Measurements from ENCODE around the gene MLXIP. TPM values are rescaled to one million over a fixed set of nuclear protein-coding genes. Genes with fewer than 3 reads are reported as not detected.

MLXIP gene
- total RNA-seq, 1 experiment from 2014 or later, result 7.7 TPM

DNA sequence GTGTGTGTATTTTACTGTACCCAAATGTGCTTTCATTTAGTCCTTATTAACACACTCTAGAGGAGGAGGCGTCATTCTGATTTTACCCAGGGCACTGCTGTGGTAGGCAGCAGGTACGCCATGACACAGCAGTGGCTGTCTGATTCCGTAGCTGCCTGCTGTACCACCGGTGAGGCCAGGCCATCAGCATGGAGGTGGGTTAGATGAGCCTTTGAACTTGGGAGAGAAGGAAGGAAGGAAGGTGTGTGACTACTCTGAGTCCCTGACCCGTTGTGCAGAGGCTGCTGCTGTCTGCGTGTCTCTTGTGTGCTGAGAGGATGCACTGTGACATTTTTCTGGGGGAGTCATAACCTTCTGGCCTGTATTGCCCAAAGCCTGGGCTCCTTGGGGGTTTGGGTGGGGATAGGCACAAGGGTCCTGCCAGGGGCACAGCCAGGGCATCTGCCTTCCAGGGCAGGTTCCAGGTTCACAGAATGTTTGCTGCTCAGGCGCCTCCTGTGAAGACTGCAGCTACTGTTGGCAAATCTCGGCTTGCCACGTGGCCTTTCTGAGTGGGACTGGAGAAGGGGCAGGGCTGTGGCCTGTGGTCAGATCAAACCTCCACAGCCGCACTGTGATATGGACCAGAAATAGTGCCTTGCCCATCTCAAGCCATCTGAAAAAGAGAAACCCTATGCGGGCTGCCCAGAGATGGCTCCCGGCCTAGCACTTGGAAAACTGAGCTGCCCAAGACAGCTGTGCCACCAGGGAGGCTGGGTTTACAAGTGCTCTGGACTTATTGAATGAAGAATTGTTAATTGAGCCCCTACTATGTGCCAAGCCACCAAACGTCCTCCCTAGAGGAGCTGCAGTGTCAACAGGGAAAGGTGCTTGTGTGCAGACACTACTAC lies 47.1 kb downstream of the MLXIP start:
- DNase-seq (ENCODE audit: low read depth), result no peak

DNA sequence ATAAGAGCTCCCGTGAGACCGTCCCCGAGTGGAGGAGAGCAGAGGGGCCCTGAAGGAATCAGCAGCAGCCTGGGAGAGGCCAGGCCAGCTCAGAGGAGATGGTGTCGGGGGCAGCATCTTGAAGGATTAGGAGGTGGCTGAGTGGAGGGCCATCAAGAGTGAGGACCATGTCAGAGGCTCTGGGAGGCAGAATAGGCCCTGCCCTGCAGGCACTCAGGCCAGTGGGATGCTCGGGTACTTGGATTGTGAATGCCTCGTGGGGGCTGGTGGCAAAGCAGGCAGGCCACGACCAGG lies 47.7 kb downstream of the MLXIP start:
- no peak for DNase-seq (ENCODE audit: low read depth)

DNA sequence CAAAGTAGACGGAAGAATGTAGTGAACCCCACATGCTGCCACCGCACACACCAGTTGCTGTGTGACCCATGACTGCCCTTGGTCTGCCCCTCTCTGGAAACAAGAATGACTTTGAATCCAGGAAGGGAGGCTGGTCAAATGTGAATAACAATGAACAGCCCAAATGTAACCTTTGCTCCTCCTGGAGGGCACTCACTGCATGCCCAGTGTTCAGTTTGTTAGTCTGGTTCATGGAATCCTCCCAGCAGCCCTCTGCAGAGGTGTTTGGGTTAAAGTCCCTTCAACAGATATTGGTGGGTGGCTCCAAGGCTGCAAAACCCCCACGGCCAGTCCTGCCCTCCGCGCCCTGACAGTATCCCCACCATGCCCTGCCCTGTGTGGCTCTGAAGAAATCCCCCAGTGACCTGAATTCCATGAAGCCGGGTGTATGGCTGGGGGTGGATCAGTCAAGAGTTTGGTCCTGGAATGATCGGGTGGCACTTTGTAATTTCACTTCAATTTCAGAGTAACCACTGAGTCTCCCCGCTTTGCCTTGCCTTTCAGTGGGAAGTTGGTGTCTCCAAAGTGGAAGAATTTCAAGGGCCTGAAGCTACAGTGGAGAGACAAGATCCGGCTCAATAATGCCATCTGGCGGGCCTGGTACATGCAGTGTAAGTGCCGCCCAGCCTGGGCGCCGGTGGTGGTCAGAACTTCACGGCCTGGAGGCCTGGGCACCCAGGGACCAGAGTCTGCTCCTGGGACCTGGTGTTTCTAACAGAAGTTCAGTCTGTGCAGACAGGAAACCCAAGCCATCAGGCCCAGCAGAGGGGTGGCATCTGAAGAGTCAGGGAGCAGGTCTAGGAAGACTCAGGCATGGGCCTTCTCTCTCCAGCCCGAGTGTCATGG lies 48.4 kb downstream of the MLXIP start:
- no peak for DNase-seq (ENCODE audit: low read depth)

DNA sequence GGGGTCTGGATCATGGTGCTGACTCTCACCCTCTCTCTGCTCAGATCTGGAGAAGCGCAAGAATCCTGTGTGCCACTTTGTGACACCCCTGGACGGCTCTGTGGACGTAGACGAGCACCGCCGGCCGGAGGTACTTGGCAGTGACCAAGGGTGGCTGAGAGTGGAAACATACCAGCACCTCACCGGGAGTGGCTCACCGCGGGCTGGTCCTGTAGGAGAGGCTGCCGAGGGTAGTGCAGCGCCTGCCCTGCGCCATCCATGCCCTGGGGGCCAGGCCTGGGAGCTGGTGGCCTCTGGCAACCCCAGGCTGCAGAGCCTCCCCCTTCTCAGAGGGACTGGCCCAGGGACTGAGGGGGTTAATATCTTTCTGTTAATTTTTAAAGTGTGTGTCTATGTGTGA lies 49.3 kb downstream of the MLXIP start:
- no peak for DNase-seq (ENCODE audit: low read depth)

DNA sequence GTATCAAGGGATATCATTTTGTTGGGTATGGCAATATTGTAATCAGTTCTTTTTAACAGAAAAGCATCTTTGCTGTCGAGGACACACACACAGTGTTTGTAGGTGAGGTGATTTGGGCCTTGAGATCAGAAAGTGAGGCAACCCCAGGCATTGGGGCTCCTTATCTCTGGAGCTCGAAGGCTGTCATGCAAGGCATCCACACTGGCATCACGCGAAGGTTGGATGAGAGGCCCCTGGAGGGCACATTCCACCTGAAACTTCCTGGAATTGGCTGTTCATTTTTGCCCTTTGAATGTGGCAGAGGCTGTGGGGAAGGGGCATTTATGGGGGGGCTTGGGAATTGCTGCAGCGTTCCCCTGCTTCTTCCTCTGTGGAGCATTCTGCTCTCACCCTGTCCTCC lies 49.9 kb downstream of the MLXIP start:
- no peak for DNase-seq (ENCODE audit: low read depth)

DNA sequence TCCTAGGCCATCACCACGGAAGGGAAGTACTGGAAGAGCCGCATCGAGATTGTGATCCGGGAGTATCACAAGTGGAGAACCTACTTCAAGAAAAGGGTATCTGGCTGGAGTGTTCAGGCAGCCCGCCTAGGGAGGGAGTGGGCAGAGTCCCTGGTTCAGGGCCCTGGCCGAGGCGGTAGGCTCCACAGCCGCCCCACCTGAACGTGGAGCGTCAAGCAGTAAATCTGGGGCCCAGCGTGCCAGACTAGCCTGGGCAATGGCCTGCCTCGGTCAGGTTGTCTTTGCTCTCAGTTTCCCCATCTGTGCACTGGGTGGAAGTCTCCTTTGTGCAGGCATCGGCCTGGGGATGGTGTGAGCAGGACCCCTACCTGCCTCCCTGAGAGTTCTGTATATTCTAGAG lies 50.6 kb downstream of the MLXIP start:
- DNase-seq (ENCODE audit: low read depth), result no peak

DNA sequence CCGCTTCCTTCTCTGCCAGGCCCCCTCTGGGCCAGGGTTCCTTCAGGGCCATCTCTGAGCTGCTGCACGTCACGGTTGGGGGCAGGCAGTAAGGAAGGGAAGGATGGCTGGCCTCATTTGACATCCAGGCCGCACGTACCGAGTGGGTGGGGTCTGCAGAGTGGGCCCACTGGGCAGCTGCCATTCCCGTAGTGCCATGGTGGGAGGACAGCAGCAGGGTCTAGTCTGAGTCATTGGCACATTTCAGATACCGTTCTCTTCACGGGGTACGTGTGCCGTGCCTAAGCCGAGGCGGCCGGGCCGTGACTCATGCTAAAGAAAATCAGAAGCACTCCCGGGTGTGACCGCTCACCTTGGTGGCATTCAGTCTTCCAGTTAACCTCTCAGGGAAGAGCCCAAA lies 51.6 kb downstream of the MLXIP start:
- peak; percentile 82 for DNase-seq (ENCODE audit: low read depth)

DNA sequence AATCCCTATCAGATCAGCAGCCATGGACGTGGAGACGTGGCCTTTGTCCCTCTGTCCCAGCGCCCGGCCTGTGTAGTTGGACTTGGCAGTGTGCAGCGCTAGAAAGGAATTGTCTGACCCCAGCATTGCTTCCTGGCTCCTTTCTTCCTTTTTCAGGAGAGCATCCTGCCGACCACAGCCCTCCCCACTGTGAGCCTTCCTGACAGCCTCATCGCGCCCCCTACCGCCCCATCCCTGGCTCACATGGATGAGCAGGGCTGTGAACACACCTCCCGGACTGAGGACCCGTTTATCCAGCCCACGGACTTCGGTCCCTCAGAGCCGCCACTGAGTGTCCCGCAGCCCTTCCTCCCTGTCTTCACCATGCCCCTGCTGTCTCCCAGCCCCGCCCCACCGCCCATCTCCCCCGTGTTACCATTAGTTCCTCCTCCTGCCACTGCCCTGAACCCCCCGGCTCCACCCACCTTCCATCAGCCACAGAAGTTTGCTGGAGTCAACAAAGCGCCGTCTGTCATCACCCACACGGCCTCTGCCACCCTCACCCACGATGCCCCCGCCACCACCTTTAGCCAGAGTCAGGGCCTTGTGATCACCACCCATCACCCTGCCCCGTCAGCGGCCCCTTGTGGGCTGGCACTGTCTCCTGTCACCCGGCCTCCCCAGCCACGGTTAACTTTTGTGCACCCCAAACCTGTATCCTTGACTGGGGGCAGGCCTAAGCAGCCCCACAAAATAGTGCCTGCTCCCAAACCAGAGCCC lies 54.8 kb downstream of the MLXIP start:
- DNase-seq (ENCODE audit: low read depth), result no peak

DNA sequence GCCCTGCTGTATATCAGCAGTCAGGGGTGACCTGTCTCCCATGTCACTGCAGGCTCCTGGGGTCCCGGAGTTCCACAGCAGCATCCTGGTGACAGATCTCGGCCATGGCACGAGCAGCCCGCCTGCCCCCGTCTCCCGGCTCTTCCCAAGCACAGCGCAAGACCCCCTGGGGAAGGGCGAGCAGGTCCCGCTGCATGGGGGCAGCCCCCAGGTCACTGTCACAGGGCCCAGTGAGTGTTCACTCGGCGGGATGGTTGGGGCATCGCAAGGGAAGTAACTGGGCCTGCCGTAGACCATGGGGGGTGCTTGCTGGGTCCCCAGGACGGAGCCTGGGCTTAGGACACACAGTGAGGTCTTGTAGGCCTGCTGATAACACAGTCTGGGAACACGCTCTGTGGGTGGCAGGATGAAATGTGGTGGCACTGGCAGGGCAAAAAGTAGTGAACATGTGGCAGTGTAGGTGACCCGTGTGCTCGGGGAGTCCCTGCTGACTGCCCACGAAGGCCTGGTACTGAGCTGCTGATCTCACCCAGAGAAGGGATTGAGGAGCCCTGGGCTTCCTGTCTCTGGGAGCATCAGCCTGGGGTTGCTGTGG lies 57.0 kb downstream of the MLXIP start:
- DNase-seq (ENCODE audit: low read depth), result no peak

DNA sequence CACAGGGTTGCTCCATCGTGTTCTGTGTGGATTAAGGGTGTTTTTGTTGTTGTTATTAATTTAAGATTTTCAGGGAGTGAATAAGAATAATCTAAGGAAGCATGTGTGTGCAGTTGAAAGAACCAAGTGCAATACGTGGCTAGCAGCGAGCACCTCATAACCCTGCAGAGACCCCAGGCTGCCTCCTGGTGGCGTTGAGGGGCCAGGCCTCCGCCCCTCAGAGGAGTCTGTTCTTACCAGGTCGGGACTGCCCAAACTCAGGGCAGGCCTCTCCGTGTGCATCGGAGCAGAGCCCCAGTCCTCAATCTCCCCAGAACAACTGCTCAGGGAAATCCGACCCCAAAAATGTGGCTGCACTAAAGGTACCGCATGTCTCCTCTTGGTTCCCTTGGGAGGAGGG lies 58.7 kb downstream of the MLXIP start:
- DNase-seq (ENCODE audit: low read depth), result no peak

DNA sequence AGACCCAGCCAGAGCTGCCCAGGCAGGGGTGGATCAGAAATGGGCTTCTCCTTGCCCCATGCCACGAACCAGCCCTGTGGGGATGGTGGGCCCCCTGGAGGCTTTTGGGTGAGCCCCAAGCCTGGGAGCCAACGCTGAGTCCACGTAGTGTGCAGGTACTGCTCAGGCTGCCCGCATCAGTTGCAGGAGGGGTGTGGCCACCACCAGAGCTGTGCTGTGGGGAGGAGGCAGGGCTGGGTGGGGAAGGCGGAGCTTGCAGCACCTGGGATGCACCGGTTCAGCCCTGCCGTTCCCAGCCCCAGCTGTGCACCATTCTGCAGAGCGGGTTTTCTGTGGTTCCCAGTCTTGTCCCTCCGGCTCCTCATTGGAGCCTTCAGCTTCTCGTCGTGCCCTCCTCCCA lies 59.1 kb downstream of the MLXIP start:
- DNase-seq (ENCODE audit: low read depth), result no peak

DNA sequence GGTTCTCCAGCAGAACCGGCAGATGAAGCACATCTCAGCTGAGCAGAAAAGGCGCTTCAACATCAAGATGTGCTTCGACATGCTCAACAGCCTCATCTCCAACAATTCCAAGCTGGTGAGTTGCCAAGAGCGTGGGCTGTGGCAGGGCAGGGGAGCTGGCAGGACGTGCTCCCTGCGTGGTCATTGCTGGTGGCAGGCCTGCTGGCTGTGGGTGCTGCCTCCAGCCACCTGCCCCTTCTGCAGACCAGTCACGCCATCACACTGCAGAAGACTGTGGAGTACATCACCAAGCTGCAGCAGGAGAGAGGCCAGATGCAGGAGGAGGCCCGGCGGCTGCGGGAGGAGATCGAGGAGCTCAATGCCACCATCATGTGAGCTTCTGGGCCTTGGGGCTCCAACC lies 59.6 kb downstream of the MLXIP start:
- no peak for DNase-seq (ENCODE audit: low read depth)

DNA sequence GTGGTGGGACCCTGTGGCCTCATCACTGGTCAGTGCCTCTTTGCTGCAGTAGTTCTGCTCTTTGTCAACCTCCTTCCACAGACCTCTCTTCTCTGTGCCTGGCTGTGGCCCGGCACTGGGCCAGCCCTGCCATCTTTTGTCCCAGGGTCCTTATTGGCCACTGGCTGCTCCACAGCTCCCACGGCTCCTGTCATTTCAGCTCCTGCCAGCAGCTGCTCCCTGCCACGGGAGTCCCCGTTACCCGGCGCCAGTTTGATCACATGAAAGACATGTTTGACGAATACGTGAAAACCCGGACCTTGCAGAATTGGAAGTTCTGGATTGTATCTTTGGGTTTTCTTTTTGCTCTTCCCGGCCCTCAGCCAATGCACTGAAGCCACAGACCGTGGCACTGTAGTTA lies 60.1 kb downstream of the MLXIP start:
- DNase-seq (ENCODE audit: low read depth), result no peak

DNA sequence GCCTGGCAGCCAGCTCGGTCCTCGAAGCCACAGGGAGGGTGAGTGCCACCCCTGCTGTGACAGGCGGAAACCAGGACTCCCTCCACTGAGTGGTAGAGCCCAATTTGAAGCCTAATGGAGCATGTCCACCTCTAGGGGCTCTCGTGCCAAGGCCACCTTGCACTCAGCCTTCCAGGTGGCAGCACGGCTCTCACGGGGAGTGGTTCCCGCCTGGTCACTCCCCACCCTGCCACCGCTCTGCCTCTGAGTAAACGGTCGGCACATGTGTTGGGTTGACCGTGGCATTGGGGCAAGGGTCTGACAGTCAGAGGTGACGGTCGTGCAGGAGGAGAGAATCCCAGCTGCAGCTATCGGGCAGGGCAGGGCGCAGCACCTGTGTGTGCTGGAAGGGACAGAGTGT lies 60.7 kb downstream of the MLXIP start:
- no peak for DNase-seq (ENCODE audit: low read depth)

DNA sequence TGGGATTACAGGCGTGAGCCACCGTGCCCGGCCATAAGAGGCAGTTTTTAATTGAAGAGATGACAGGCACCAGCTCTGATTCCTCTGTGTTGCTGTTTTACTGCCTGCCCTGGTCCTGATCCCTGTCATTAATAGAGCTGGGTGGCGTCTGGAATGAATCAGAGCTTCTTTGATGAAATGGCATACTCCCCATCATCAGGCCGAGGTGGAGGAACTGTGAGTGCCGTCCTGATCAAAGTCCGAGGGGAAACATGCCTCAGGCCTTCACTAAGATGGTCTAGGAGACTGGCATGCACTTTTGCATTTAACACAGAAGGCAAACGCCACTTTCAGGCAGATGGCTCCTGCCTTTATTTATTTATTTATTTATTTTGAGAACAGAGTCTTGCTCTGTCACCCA lies 61.4 kb downstream of the MLXIP start:
- no peak for DNase-seq (ENCODE audit: low read depth)

DNA sequence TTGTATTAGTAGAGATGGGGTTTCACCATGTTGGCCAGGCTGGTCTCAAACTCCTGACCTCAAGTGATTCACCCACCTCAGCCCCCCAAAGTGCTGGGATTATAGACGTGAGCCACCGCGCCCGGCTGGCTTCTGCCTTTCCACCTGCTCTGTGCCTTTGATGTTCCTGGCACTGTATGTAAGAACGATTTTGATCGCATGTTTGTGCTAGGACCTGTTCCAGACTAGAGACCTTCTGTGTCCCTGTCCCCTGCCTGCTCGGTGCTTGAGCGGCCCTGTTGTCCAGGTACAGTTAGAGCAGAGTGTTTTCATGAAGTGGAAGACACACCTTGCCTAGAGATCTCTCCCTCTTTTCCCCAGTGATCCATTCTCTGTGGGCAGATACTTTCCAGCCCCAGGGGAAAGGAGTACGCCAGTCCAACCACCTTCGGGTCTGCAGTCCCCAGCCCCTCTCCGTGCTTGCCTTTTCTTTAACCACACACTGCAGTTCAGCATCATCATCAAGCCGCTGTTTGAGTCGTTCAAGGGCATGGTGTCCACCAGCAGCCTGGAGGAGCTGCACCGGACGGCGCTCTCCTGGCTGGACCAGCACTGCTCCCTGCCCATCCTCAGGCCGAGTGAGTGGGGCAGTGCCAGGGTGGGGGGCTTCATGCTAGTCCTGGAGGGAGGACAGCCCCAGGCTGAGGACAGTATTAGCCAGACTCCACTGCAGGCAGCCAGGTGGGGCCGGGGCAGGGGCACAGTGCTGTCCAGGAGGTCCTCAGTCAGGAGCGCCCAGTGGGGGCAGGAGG lies 62.1 kb downstream of the MLXIP start:
- no peak for DNase-seq (ENCODE audit: low read depth)

DNA sequence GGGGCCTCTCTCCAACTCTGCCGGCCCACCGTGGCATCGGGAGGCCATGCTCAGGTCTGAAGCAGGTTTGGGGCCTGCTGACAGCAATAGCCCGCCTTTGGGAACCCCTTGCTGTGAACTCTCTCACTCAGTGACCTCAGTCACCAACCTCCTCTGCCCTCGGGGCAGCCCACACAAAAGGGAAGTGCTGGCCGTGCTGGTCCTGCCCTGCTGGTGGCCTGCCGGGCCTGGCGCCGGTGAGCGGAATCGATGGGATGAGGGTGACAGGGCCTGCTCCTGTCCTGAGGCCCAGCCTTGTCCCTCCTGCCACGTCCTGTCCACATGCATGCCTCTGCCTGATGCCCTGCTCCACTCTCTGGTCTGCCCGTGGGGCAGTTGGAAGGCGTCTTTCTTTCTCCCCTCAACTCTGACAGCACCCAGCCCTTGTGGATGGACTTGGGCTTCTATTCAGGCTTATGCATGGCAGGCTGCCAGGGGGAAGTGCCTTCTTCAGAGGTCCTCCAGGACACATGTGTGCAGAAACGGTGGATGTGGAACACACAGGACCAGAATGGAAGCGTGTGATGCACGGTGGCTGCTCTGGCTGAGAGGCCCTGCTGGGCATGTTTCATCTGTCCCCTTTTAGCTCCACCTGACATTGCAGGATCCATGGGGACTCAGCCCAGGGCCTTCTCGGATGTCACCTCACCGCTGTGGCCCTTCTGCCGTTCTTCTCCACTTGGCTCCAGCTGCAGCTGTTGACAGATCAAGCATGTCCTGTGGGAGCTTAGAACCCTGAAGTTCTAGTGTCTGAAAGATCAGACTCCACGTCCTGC lies 63.6 kb downstream of the MLXIP start:
- DNase-seq (ENCODE audit: low read depth), result no peak

DNA sequence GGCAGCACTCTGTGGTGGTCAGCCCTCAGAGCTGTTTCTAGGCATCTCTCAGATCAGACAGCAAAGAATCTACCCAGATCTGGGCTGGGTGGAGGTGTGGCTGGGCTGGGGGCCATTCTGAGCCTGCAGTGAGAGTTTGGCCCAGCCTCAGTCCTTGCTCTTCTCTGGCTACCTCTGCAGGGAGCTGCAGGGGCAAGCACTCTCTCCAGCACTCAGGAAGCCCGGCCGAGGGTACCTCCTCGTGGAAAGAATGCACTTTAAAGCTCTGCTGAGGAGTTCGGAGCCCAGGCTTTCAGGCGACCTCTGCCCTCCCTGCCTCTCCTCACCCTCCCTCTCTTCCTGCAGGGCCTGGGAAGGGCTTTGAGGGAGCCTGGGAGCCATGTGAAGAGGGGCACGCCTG lies 64.3 kb downstream of the MLXIP start:
- DNase-seq (ENCODE audit: low read depth), result no peak

DNA sequence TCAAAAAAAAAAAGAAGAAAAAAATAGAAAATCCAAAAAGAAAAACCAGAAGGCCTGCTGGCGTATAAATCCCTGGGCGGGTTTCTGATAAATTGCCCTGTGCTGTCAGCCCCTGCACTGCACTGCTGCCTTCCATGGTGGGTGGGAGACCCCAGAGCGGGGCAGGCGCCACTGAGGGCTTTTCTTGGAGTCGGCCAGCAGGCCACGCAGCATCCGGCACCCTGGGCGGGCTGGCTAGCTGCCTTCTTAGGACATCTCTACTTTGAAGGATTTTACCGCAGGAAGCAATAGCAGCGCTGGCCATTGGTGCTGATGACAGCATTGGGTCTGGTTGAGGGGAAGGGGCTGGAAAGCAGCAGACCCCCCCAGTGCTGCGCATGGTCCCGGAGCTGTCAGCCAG lies 66.3 kb downstream of the MLXIP start:
- DNase-seq (ENCODE audit: low read depth), result no peak
